ENCODE results near the gene EBPL.

DNA sequence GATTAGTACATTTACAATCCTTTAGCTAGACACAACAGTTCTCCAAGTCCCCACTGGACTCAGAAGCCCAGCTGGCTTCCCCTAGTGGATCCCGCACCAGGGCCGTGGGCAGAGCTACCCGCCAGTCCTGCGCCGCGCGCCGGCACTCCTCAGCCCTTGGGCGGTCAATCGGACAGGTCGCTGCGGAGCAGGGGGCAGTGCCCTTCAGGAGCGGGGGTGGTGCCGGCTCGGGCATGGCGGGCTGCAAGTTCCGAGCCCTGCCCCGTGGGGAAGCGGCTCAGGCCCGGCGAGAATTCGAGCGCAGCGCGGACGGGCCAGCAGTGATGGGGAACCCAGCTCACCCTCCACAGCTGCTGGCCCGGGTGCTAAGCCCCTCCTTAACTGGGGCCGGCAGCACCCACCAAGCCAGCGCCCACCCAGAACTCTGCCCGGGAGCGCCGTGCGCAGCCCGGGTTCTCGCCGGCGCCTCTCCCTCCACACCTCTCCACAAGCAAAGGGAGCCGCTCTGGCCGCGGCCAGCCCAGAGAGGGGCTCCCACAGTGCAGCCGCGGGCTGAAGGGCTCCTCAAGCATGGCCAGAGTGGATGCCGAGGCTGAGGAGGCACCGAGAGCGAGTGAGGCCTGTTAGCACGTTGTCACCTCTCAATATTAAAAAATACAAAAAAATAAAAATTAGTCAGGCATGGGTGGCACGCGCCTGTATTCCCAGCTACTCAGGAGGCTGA lies 12.9 kb downstream of the EBPL start:
- TF ChIP-seq, protein P1, sequence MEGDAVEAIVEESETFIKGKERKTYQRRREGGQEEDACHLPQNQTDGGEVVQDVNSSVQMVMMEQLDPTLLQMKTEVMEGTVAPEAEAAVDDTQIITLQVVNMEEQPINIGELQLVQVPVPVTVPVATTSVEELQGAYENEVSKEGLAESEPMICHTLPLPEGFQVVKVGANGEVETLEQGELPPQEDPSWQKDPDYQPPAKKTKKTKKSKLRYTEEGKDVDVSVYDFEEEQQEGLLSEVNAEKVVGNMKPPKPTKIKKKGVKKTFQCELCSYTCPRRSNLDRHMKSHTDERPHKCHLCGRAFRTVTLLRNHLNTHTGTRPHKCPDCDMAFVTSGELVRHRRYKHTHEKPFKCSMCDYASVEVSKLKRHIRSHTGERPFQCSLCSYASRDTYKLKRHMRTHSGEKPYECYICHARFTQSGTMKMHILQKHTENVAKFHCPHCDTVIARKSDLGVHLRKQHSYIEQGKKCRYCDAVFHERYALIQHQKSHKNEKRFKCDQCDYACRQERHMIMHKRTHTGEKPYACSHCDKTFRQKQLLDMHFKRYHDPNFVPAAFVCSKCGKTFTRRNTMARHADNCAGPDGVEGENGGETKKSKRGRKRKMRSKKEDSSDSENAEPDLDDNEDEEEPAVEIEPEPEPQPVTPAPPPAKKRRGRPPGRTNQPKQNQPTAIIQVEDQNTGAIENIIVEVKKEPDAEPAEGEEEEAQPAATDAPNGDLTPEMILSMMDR (IDR thresholded peaks at IDR 0.05) = no peak
- TF ChIP-seq, protein P2, sequence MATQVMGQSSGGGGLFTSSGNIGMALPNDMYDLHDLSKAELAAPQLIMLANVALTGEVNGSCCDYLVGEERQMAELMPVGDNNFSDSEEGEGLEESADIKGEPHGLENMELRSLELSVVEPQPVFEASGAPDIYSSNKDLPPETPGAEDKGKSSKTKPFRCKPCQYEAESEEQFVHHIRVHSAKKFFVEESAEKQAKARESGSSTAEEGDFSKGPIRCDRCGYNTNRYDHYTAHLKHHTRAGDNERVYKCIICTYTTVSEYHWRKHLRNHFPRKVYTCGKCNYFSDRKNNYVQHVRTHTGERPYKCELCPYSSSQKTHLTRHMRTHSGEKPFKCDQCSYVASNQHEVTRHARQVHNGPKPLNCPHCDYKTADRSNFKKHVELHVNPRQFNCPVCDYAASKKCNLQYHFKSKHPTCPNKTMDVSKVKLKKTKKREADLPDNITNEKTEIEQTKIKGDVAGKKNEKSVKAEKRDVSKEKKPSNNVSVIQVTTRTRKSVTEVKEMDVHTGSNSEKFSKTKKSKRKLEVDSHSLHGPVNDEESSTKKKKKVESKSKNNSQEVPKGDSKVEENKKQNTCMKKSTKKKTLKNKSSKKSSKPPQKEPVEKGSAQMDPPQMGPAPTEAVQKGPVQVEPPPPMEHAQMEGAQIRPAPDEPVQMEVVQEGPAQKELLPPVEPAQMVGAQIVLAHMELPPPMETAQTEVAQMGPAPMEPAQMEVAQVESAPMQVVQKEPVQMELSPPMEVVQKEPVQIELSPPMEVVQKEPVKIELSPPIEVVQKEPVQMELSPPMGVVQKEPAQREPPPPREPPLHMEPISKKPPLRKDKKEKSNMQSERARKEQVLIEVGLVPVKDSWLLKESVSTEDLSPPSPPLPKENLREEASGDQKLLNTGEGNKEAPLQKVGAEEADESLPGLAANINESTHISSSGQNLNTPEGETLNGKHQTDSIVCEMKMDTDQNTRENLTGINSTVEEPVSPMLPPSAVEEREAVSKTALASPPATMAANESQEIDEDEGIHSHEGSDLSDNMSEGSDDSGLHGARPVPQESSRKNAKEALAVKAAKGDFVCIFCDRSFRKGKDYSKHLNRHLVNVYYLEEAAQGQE (IDR thresholded peaks at IDR 0.05; ENCODE audit: insufficient read depth in 1 of 2, low read depth in 2 of 2, low read length in 1 of 2) = no peak
- no peak for TF ChIP-seq POLR2AphosphoS5 (IDR thresholded peaks at IDR 0.05; ENCODE audit: low read depth, low read length)
- TF ChIP-seq TCF7L2 (IDR thresholded peaks at IDR 0.05; ENCODE audit: low read depth, low read length) = no peak
